ENCODE measurements around the gene ERVK3-1. TPM values are rescaled to one million over a fixed set of nuclear protein-coding genes. Genes with fewer than 3 reads are reported as not detected.
A peak's percentile ranks its signal among the peaks of the same experiment; 100 is the strongest.

Gene ERVK3-1
- total RNA-seq, 1 experiment from 2014 or later = 68.4 TPM

DNA sequence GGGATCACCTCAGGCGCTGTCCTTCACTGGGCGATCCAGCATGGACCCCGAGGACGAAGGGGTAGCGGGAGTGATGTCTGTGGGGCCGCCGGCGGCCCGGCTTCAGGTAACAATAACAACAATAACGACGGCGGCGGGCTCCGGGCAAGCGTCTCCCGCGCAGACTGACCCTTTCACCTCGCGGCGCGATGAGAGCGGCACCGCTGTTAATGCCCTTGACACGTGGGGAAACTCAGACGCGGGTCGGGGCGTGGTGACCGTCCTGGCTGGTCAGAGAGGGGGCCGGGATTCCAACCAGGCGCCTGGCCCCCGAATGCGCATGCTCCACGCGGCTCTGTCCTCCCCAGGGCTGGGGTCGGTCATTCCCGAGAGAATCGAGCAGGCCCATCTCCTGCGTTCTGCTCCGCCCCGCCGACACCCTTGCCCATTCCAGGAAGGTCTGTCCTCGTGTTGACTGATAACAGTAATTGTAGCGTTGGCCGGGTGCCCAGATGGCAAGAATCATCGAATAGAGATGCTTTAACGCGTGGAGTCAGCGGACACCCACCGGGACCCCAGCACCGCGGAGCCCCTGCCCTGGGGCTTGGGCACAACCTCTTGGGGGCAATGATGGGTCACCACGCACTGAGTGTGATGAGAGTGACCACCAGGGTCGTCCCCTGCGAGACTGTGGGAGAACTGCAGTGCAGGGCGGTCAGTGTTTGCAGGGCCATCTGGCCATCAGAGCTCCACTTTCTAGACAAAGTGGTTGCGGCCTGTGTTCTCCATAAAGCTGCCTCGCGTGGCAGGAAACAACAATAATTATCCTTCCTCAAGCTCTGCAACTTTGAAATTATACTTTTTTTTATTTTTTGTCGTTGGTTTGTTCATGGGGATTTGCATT is 25.9 kb upstream of the ERVK3-1 start:
- Mint-ChIP-seq H3K4me3 (ENCODE audit: low read depth, unreplicated experiment) (peak overlapping the region; percentile 96), H3K4me1 (ENCODE audit: low read depth, unreplicated experiment) (peaks cover 10% of the 10 kb centered on the region), H3K27me3 (ENCODE audit: unreplicated experiment) (no peaks in the 10 kb centered on the region), H3K27ac (ENCODE audit: unreplicated experiment) (peak overlapping the region; percentile 96), H3K36me3 (ENCODE audit: insufficient read depth, unreplicated experiment) (peaks cover 59% of the 10 kb centered on the region), H3K9me3 (ENCODE audit: low read depth, unreplicated experiment) (peaks cover 18% of the 10 kb centered on the region)
- TF ChIP-seq, protein P1, sequence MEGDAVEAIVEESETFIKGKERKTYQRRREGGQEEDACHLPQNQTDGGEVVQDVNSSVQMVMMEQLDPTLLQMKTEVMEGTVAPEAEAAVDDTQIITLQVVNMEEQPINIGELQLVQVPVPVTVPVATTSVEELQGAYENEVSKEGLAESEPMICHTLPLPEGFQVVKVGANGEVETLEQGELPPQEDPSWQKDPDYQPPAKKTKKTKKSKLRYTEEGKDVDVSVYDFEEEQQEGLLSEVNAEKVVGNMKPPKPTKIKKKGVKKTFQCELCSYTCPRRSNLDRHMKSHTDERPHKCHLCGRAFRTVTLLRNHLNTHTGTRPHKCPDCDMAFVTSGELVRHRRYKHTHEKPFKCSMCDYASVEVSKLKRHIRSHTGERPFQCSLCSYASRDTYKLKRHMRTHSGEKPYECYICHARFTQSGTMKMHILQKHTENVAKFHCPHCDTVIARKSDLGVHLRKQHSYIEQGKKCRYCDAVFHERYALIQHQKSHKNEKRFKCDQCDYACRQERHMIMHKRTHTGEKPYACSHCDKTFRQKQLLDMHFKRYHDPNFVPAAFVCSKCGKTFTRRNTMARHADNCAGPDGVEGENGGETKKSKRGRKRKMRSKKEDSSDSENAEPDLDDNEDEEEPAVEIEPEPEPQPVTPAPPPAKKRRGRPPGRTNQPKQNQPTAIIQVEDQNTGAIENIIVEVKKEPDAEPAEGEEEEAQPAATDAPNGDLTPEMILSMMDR (IDR thresholded peaks at IDR 0.05; ENCODE audit: unreplicated experiment) = no peak
- intact Hi-C loops (cut with micrococcal nuclease; ENCODE audit: unreplicated experiment) = no loop called here
- no TSS peak for BruUV-seq (replicated peaks)
- CTCF ChIA-PET = no interaction called here
- DNase-seq = peak; percentile 74

DNA sequence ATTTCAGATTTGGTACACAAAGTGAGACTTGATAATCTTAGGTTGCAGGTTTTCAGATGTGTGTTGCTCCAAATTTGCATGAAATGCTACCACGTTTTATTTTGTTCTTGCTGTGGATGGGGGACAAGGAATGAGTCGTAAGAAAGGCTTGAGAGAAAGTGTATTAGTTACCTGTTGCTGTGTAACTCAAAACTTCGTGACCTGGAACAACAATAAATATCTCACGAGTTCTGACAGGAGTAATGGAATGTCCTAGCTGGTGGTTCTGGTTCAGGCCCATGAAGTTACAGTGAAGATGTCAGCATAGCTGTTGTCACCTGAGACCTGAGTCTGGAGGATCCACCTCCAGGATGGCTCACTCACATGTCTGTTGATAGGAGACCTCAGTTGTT is 25.3 kb upstream of the ERVK3-1 start:
- TF ChIP-seq, protein P1 (IDR thresholded peaks at IDR 0.05; ENCODE audit: unreplicated experiment) = no peak
- H3K27me3 Mint-ChIP-seq (ENCODE audit: unreplicated experiment) = no peaks in the 10 kb centered on the region
- peaks cover 10% of the 10 kb centered on the region for H3K4me1 Mint-ChIP-seq (ENCODE audit: low read depth, unreplicated experiment)
- DNase-seq = no peak
- H3K4me3 Mint-ChIP-seq (ENCODE audit: low read depth, unreplicated experiment) = peak overlapping the region; percentile 96
- peak overlapping the region; percentile 18 for H3K27ac Mint-ChIP-seq (ENCODE audit: unreplicated experiment)
- peaks cover 63% of the 10 kb centered on the region for H3K36me3 Mint-ChIP-seq (ENCODE audit: insufficient read depth, unreplicated experiment)
- intact Hi-C loops (cut with micrococcal nuclease; ENCODE audit: unreplicated experiment) = no loop called here
- peaks cover 18% of the 10 kb centered on the region for H3K9me3 Mint-ChIP-seq (ENCODE audit: low read depth, unreplicated experiment)
- BruUV-seq (replicated peaks) = TSS peak; percentile 50
- CTCF ChIA-PET = no interaction called here

DNA sequence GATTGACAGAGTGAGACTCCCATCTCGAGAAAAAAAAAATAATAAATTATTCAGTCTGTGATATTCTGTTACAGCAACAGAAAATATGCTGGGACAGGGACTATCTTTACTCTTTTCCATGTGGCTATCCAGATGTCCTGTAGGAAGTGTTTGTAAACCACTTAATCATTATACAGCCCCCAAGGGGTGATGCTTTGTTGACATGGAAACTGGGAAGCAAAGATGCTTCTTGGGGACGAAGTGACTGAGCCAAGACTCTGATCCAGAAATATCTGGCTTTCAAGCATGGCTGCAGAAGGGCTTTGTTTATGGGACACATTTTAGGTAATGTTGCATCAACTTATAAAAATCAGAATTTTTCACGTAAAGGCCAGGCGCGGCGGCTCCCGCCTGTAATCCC is 21.0 kb upstream of the ERVK3-1 start:
- CTCF ChIA-PET = no interaction called here
- Mint-ChIP-seq H3K36me3 (ENCODE audit: insufficient read depth, unreplicated experiment) (peaks cover 76% of the 10 kb centered on the region), H3K27ac (ENCODE audit: unreplicated experiment) (no peak overlapping the region), H3K4me1 (ENCODE audit: low read depth, unreplicated experiment) (peaks cover 10% of the 10 kb centered on the region), H3K4me3 (ENCODE audit: low read depth, unreplicated experiment) (no peak overlapping the region), H3K9me3 (ENCODE audit: low read depth, unreplicated experiment) (peaks cover 21% of the 10 kb centered on the region), H3K27me3 (ENCODE audit: unreplicated experiment) (no peaks in the 10 kb centered on the region)
- no TSS peak for BruUV-seq (replicated peaks)
- no peak for DNase-seq
- TF ChIP-seq, protein P1 (IDR thresholded peaks at IDR 0.05; ENCODE audit: unreplicated experiment) = no peak
- intact Hi-C loops (cut with micrococcal nuclease; ENCODE audit: unreplicated experiment) = no loop called here

DNA sequence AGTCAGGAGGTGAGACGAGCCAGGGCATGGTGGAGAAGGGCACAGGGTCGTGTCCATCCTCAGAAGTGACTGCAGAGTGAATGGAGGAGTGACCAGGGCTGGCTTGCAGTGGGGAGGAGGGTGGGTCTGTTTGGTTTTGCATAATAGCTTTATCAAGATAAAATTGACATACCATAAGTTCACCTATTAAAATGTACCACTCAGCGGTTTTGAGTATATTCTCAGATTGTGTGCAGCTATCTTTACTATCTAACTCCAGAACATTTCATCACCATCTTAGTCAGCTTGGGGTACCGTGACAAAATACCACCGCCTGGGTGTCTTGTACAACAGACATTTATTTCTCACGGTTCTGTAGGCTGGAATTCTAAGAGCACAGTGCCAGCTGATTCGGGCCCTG is 13.2 kb upstream of the ERVK3-1 start:
- TF ChIP-seq, protein P1 (IDR thresholded peaks at IDR 0.05; ENCODE audit: unreplicated experiment) = no peak
- CTCF ChIA-PET = no interaction called here
- Mint-ChIP-seq H3K4me3 (ENCODE audit: low read depth, unreplicated experiment) (no peak overlapping the region), H3K36me3 (ENCODE audit: insufficient read depth, unreplicated experiment) (peaks cover 96% of the 10 kb centered on the region), H3K27me3 (ENCODE audit: unreplicated experiment) (no peaks in the 10 kb centered on the region), H3K4me1 (ENCODE audit: low read depth, unreplicated experiment) (no peaks in the 10 kb centered on the region), H3K27ac (ENCODE audit: unreplicated experiment) (no peak overlapping the region), H3K9me3 (ENCODE audit: low read depth, unreplicated experiment) (peaks cover 23% of the 10 kb centered on the region)
- intact Hi-C loops (cut with micrococcal nuclease; ENCODE audit: unreplicated experiment) = no loop called here
- no peak for DNase-seq
- no TSS peak for BruUV-seq (replicated peaks)

All from Calu3 (cell line).